Type B pancreatic cell (in vitro differentiated cells): ENCODE measurements around the gene PCBP3. TPM values are rescaled to one million over a fixed set of nuclear protein-coding genes. Genes with fewer than 3 reads are reported as not detected.

Source experiments
- DNase-seq: peaks from one replicate; pipeline ENCODE4 v3.0.0; 2021; ENCODE audit warnings: mixed read lengths; ENCODE audit not compliant: unreplicated experiment; ENCODE audit errors: extremely low spot score
- H3K27ac Mint-ChIP-seq: 2 replicates; pipeline ENCODE4 v1.8.0; 2021; ENCODE audit warnings: mild to moderate bottlenecking, mixed read lengths
- H3K27me3 Mint-ChIP-seq: 2 replicates; pipeline ENCODE4 v1.8.0; 2021; ENCODE audit warnings: mixed read lengths
- H3K36me3 Mint-ChIP-seq: 2 replicates; pipeline ENCODE4 v1.8.0; 2021; ENCODE audit warnings: mixed read lengths
- H3K4me1 Mint-ChIP-seq: one replicate; pipeline ENCODE4 v1.8.0; 2021; ENCODE audit warnings: mixed read lengths; ENCODE audit not compliant: unreplicated experiment
- H3K4me3 Mint-ChIP-seq: 2 replicates; pipeline ENCODE4 v1.8.0; 2021; ENCODE audit warnings: mild to moderate bottlenecking, mixed read lengths
- H3K9me3 Mint-ChIP-seq: 2 replicates; pipeline ENCODE4 v1.8.0; 2021; ENCODE audit warnings: mixed read lengths
- CTCF ChIP-seq: fragments of 200-600 bp; sonication (generic); conservative IDR thresholded peaks from 2 replicates; pipeline ENCODE4 v1.5.0; 2021; ENCODE audit warnings: antibody characterized with exemption, mild to moderate bottlenecking
- total RNA-seq: library from RNA; stranded (reverse); gene quantifications from 2 replicates; pipeline ENCODE4 v1.2.1, GENCODE V29; 2021; ENCODE audit warnings: low replicate concordance

PCBP3 gene
- total RNA-seq, 1 donor from 2014 or later: 5.5 TPM

DNA sequence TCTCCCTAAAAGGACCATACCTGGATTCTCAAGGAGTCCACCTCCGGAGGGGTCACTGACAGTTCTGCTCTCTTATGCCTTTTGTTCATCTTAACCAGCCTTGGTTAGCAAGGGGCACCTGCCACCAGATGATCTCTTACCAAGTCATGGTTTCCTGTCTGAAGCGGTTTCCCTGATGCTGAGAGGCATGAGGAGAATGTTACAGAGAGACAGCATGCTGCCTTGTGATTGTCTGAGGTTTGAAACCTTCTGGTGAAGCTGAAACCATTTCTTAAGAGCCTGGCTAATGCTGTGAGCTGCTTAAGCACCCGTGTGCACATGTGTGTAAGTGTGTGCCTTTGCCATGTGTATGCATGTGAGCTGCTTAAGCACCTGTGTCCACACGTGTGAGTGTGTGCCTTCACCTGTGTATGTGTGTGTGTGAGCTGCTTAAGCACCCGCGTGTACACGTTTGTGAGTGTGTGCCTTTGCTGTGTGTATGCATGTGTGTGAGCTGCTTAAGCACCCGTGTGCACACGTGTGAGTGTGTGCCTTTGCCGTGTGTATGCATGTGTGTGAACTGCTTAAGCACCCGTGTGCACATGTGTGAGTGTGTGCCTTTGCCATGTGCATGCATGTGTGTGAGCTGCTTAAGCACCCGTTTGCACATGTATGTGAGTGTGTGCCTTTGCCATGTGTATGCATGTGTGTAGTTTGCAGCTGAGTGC is 201.7 kb downstream of the PCBP3 start:
- TF ChIP-seq CTCF: no peak
- Mint-ChIP-seq H3K4me3 (no peak overlapping the region), H3K27me3 (peaks cover 2% of the 10 kb centered on the region), H3K9me3 (peaks cover 14% of the 10 kb centered on the region), H3K4me1 (peaks cover 19% of the 10 kb centered on the region), H3K27ac (no peak overlapping the region), H3K36me3 (no peaks in the 10 kb centered on the region)
- DNase-seq: peak; percentile 29

- Mint-ChIP-seq H3K27ac (peak overlapping the region; percentile 61), H3K36me3 (no peaks in the 10 kb centered on the region), H3K4me1 (peaks cover 19% of the 10 kb centered on the region), H3K9me3 (peaks cover 14% of the 10 kb centered on the region), H3K27me3 (peaks cover 2% of the 10 kb centered on the region), H3K4me3 (no peak overlapping the region)
- TF ChIP-seq CTCF: no peak
- peak; percentile 34 for DNase-seq
These were observed 202.2 kb downstream of the PCBP3 start for GRCh38 chr21:45845770-45846090.

DNA sequence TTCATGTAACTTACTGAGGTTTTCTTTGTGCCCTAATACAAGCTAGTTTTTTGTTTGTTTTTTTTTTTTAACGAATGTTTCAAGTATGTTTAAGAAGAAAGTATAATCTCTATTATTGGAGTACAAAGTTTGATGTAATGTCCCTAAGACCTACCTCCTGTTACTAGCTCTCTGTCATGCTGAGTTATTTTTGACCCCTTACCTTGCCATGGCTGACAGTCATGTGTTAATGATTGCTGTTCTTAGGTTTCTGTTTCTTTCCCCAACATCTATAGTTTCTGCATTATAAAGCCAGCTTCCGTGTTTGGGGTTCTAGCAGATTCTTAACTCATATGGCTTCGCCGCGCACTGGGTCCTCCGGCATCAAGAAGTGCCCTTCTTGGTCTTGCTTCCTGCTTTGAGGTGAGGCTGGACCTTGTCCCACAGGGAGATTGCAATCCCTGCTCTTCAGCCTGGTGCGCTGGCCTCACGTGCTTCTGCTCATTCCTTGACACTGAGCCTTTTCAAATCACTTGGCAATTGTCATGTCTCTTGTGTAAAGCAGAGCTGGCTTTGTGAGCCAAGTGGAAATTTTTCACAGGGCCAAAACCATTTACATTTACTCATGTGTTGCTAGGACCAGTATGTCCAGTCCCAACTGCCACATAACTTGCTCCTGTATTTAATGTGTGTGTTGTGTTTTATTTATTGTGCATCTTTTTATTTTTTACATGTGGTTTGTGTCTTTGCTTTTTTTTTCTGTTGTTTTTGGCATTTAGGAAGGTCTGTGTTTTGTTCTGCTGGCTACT is 203.0 kb downstream of the PCBP3 start:
- peak overlapping the region; percentile 11 for H3K27ac Mint-ChIP-seq
- H3K4me3 Mint-ChIP-seq: no peak overlapping the region
- peaks cover 7% of the 10 kb centered on the region for H3K9me3 Mint-ChIP-seq
- H3K4me1 Mint-ChIP-seq: peaks cover 19% of the 10 kb centered on the region
- no peak for TF ChIP-seq CTCF
- DNase-seq: peak; percentile 39
- peaks cover 2% of the 10 kb centered on the region for H3K27me3 Mint-ChIP-seq
- H3K36me3 Mint-ChIP-seq: no peaks in the 10 kb centered on the region

DNA sequence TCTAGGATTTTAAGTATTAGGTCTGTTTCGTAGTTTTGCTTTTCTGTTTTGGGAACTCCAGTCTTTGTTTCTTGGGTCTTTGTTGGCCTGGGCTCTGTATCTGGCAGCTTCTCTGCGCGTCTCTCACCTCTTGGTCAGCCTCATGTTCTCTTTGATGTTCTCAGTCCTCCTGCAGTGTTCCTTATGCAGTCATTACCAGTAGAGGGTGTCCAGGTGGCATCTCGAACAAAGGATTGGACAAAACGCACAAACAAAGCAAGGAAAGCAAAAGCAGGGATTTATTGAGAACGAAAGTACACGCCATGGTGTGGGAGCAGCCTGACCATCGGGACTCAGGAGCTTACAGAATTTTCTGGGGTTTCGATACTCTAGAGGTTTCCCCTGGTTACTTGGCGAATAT is 204.3 kb downstream of the PCBP3 start:
- Mint-ChIP-seq H3K36me3 (no peaks in the 10 kb centered on the region), H3K9me3 (no peaks in the 10 kb centered on the region), H3K4me1 (peaks cover 19% of the 10 kb centered on the region), H3K27ac (no peak overlapping the region), H3K27me3 (peaks cover 2% of the 10 kb centered on the region), H3K4me3 (no peak overlapping the region)
- DNase-seq: no peak
- no peak for TF ChIP-seq CTCF

GRCh38 chr21:45848331-45848730 is 204.8 kb downstream of the PCBP3 start:
- Mint-ChIP-seq H3K4me3 (no peak overlapping the region), H3K27me3 (peaks cover 2% of the 10 kb centered on the region), H3K36me3 (no peaks in the 10 kb centered on the region), H3K27ac (no peak overlapping the region), H3K4me1 (peaks cover 19% of the 10 kb centered on the region), H3K9me3 (no peaks in the 10 kb centered on the region)
- no peak for TF ChIP-seq CTCF
- no peak for DNase-seq
